B cell (primary cell): ENCODE measurements around the gene SERPINB6. TPM values are rescaled to one million over a fixed set of nuclear protein-coding genes. Genes with fewer than 3 reads are reported as not detected.

Experiments
- ATAC-seq: fragments of 200-7000 bp; cut with Tn5 transposase; one replicate; pipeline ENCODE4 v1.10.0; 2021; ENCODE audit warnings: low read depth, mild to moderate bottlenecking, moderate number of reproducible peaks, moderate library complexity
- CTCF ChIA-PET: fragments of 350-600 bp; sonication (Branson Sonifier 250); formaldehyde crosslinking; loops from one replicate; lab custom pipeline; 2021; ENCODE audit warnings: antibody characterized with exemption, inconsistent platforms; lab: Charles Lee
- POLR2A ChIA-PET: fragments of 350-600 bp; sonication (Branson Sonifier 250); formaldehyde crosslinking; loops from one replicate; lab custom pipeline; 2021; ENCODE audit warnings: antibody characterized with exemption; lab: Charles Lee
- DNase-seq: peaks from one replicate; pipeline ENCODE4 v3.0.0; 2013
- H2AFZ ChIP-seq: 2 replicates; pipeline ENCODE4 v1.6.1; 2012; ENCODE audit warnings: mild to moderate bottlenecking, low read depth, low read length; ENCODE audit not compliant: insufficient read depth, poor library complexity, severe bottlenecking
- H3K27ac ChIP-seq, 2 donors: 1 replicate in 1 of 2; 2 replicates in 1 of 2; pipeline ENCODE4 v1.5.1; 2012 to 2013; ENCODE audit warnings: low read length in 2 of 2, mild to moderate bottlenecking in 2 of 2, moderate library complexity in 1 of 2
- H3K27me3 ChIP-seq, 4 experiments: fragments of 200-600 bp in 1 of 4; sonication (generic) in 1 of 4; replicated peaks in 1 of 4; 1 replicate in 2 of 4; 2 replicates in 2 of 4; pipeline versions ENCODE4 v1.6.1 to v1.7.0; 2013 to 2016; ENCODE audit warnings: low read length in 3 of 4, mild to moderate bottlenecking in 2 of 4, mixed read lengths in 1 of 4, moderate library complexity in 1 of 4; ENCODE audit not compliant: insufficient read depth in 4 of 4, control insufficient read depth in 3 of 4; ENCODE audit errors: control extremely low read depth in 1 of 4
- H3K36me3 ChIP-seq, 2 experiments: replicated peaks in 1 of 2; 1 replicate in 1 of 2; 2 replicates in 1 of 2; pipeline versions ENCODE4 v1.6.1 to v1.7.1; 2013; ENCODE audit warnings: low read length in 1 of 2; ENCODE audit not compliant: insufficient read depth in 2 of 2, control insufficient read depth in 1 of 2; ENCODE audit errors: control extremely low read depth in 1 of 2, extremely low read depth in 1 of 2
- H3K4me1 ChIP-seq, 2 donors: fragments of 200-600 bp in 1 of 2; sonication (generic) in 1 of 2; 1 replicate in 1 of 2; 2 replicates in 1 of 2; pipeline versions ENCODE4 v1.5.1 to v1.6.1; 2013 to 2017; ENCODE audit warnings: low read length in 2 of 2; ENCODE audit not compliant: control insufficient read depth in 2 of 2, insufficient read depth in 2 of 2
- H3K4me2 ChIP-seq: replicated peaks from 2 replicates; pipeline ENCODE3; 2012; ENCODE audit warnings: mild to moderate bottlenecking, low read depth, low read length; ENCODE audit not compliant: poor library complexity, severe bottlenecking
- H3K4me3 ChIP-seq, 5 experiments: fragments of 200-600 bp in 1 of 5; sonication (generic) in 1 of 5; 1 replicate in 3 of 5; 2 replicates in 2 of 5; pipeline versions ENCODE4 v1.5.1 to v1.7.0; 2011 to 2016; ENCODE audit warnings: low read length in 4 of 5, mild to moderate bottlenecking in 4 of 5, low read depth in 2 of 5, control low read depth in 1 of 5, moderate library complexity in 1 of 5; ENCODE audit not compliant: insufficient read depth in 1 of 5; ENCODE audit errors: control extremely low read depth in 1 of 5, extremely low read depth in 1 of 5
- H3K79me2 ChIP-seq: fragments of 200-600 bp; sonication (generic); one replicate; pipeline ENCODE4 v1.6.0; 2016; ENCODE audit warnings: low read length; ENCODE audit not compliant: control insufficient read depth, insufficient read depth
- H3K9ac ChIP-seq: fragments of 200-600 bp; sonication (generic); 2 replicates; pipeline ENCODE4 v1.6.1; 2017; ENCODE audit warnings: mild to moderate bottlenecking, low read length, moderate library complexity
- H3K9me3 ChIP-seq, 3 donors: one replicate each; pipeline versions ENCODE4 v1.6.1 to v1.7.1; 2013; ENCODE audit warnings: low read length in 2 of 3; ENCODE audit not compliant: control insufficient read depth in 2 of 3, insufficient read depth in 1 of 3; ENCODE audit errors: control extremely low read depth in 1 of 3
- H4K20me1 ChIP-seq: 2 replicates; pipeline ENCODE4 v1.6.0; 2012; ENCODE audit warnings: mild to moderate bottlenecking, low read length; ENCODE audit not compliant: insufficient read depth, control insufficient read depth, poor library complexity, severe bottlenecking
- H3K27ac Mint-ChIP-seq: one replicate; pipeline ENCODE4 v1.8.0; 2021; ENCODE audit warnings: mixed read lengths
- H3K27me3 Mint-ChIP-seq: one replicate; pipeline ENCODE4 v1.8.0; 2021; ENCODE audit warnings: mixed read lengths
- H3K4me1 Mint-ChIP-seq: one replicate; pipeline ENCODE4 v1.8.0; 2021; ENCODE audit warnings: mixed read lengths
- H3K4me3 Mint-ChIP-seq: one replicate; pipeline ENCODE4 v1.8.0; 2021; ENCODE audit warnings: mixed read lengths
- H3K9me3 Mint-ChIP-seq: one replicate; pipeline ENCODE4 v1.8.0; 2022; ENCODE audit warnings: mixed read lengths; ENCODE audit not compliant: insufficient read depth
- CTCF ChIP-seq: fragments of 200-600 bp; IDR thresholded peaks from one replicate; pipeline ENCODE4 v1.8.0; 2022; ENCODE audit warnings: antibody characterized with exemption, mild to moderate bottlenecking
- EZH2 ChIP-seq: IDR thresholded peaks from 2 replicates; pipeline ENCODE4 v1.6.1; 2012; ENCODE audit warnings: borderline replicate concordance, low read depth, mild to moderate bottlenecking, moderate library complexity, low read length; ENCODE audit not compliant: insufficient read depth, poor library complexity, severe bottlenecking
- WGBS: methylation state at CpG from one replicate; pipeline ENCODE4 v1.1.5; 2013; ENCODE audit warnings: missing lambda C conversion rate; ENCODE audit not compliant: insufficient coverage; 5-methylcytosine and 5-hydroxymethylcytosine counted together
- intact Hi-C: fragments of 100-400 bp; cut with micrococcal nuclease; formaldehyde crosslinking; loops from one replicate; pipeline ENCODE4 v1.10.0; 2022
- polyA plus RNA-seq: library from polyadenylated mRNA; depleted of rRNA; stranded (reverse); fragments of >200 nt; gene quantifications from 2 replicates; pipeline ENCODE4 v1.2.3, GENCODE V29; 2012
- total RNA-seq, 2 donors: library from RNA; stranded (reverse); fragments of 120-200 nt in 1 of 2; gene quantifications; 1 replicate in 1 of 2; 2 replicates in 1 of 2; pipeline versions ENCODE4 v1.2.3 to v1.2.4, GENCODE V29; 2013 to 2022

The SERPINB6 gene
- total and polyA plus RNA-seq, 2 donors (not counting 1 experiment from before 2014, with no cell fraction given) = 35.2 to 58.5 TPM

GRCh38 chr6:3013901-3014674, 42.7 kb upstream of the SERPINB6 start:
- TF ChIP-seq CTCF (no peak), EZH2 (no peak)
- no peaks in the 10 kb centered on the region for H3K27me3 Mint-ChIP-seq
- Histone ChIP-seq H3K79me2 (no peaks in the 10 kb centered on the region), H3K9ac (no peak overlapping the region), H4K20me1 (no peaks in the 10 kb centered on the region), H3K4me1 (no peaks in the 10 kb centered on the region), H3K9me3 (peaks cover 2 to 21% (median 13%) of the 10 kb centered on the region in 3 donors), H3K27me3 (no peaks in the 10 kb centered on the region), H3K4me3 (no peak overlapping the region), H3K36me3 (peaks cover 0 to 15% of the 10 kb centered on the region in 2 experiments), H3K4me2 (no peak overlapping the region), H3K27ac (no peak overlapping the region), H2AFZ (no peak overlapping the region)
- peaks cover 11% of the 10 kb centered on the region for H3K9me3 Mint-ChIP-seq
- H3K4me3 Mint-ChIP-seq = no peak overlapping the region
- WGBS = 95% methylated on average over 16 of the region's 18 CpGs
- CTCF ChIA-PET = interaction anchor here (1.7 kb wide), 1 partner anchor 12 kb away, joined by 4 read pairs; no protein-coding TSS in a partner anchor
- intact Hi-C loops = no loop called here
- DNase-seq (no peak), ATAC-seq (no peak)
- H3K27ac Mint-ChIP-seq = no peak overlapping the region
- POLR2A ChIA-PET = no interaction called here
- H3K4me1 Mint-ChIP-seq = no peaks in the 10 kb centered on the region

DNA sequence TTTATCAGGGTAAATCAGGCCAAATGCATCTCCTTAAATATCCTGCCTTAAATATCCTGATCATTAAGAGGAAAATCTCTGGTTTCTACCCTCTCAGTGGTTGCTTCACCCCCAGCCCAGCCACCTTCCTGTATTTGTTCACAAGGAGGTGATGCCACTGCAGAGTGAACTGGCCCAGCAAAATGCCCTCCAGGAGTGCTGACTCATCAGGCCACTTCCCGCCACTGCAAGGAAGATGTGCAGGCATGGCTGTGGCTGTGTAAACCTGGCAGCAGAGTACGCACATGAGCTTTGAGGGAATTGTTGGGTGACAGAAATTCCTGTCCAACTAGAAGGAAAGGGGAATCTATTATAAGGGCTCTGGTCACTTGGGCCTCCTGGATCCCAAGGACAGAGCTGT, 42.1 kb upstream of the SERPINB6 start:
- POLR2A ChIA-PET = no interaction called here
- 96% methylated on average over 2 of the region's 2 CpGs for WGBS
- no peak for DNase-seq
- Histone ChIP-seq H3K36me3 (peaks cover 0 to 15% of the 10 kb centered on the region in 2 experiments), H3K9ac (no peak overlapping the region), H2AFZ (no peak overlapping the region), H3K79me2 (no peaks in the 10 kb centered on the region), H3K9me3 (peaks cover 2 to 21% (median 13%) of the 10 kb centered on the region in 3 donors), H4K20me1 (no peaks in the 10 kb centered on the region), H3K27me3 (no peaks in the 10 kb centered on the region), H3K4me3 (no peak overlapping the region), H3K4me1 (no peaks in the 10 kb centered on the region), H3K4me2 (no peak overlapping the region), H3K27ac (no peak overlapping the region)
- intact Hi-C loops = no loop called here
- Mint-ChIP-seq H3K4me1 (no peaks in the 10 kb centered on the region), H3K27me3 (no peaks in the 10 kb centered on the region), H3K9me3 (peaks cover 11% of the 10 kb centered on the region), H3K27ac (no peak overlapping the region), H3K4me3 (no peak overlapping the region)
- CTCF ChIA-PET = no interaction called here
- TF ChIP-seq CTCF (no peak), EZH2 (no peak)
- ATAC-seq = no peak
